Adrenal gland (tissue), 5 donors: Measurements from ENCODE around the gene BGN.
A peak's percentile ranks its signal among the peaks of the same experiment; 100 is the strongest.

ENCODE experiments used
- POLR2A ChIP-seq, 2 donors: fragments of 450-650 bp; IDR thresholded peaks; one replicate each; pipeline ENCODE4 v1.6.1; 2017; ENCODE audit warnings: antibody characterized with exemption in 2 of 2, mild to moderate bottlenecking in 2 of 2, moderate library complexity in 1 of 2
- TF ChIP-seq, protein P1 (sequence below), 6 experiments: fragments of 450-650 bp in 4 of 6; fragments of 200-600 bp in 2 of 6; sonication (generic) in 1 of 6; IDR thresholded peaks; 1 replicate in 5 of 6; 2 replicates in 1 of 6; pipeline versions ENCODE4 v1.5.1 to v1.8.0; 2016 to 2021; ENCODE audit warnings: antibody characterized with exemption in 6 of 6, mild to moderate bottlenecking in 2 of 6, moderate library complexity in 1 of 6
- donor health status: DM: no; HTN: no; CAD: no.

DNA sequence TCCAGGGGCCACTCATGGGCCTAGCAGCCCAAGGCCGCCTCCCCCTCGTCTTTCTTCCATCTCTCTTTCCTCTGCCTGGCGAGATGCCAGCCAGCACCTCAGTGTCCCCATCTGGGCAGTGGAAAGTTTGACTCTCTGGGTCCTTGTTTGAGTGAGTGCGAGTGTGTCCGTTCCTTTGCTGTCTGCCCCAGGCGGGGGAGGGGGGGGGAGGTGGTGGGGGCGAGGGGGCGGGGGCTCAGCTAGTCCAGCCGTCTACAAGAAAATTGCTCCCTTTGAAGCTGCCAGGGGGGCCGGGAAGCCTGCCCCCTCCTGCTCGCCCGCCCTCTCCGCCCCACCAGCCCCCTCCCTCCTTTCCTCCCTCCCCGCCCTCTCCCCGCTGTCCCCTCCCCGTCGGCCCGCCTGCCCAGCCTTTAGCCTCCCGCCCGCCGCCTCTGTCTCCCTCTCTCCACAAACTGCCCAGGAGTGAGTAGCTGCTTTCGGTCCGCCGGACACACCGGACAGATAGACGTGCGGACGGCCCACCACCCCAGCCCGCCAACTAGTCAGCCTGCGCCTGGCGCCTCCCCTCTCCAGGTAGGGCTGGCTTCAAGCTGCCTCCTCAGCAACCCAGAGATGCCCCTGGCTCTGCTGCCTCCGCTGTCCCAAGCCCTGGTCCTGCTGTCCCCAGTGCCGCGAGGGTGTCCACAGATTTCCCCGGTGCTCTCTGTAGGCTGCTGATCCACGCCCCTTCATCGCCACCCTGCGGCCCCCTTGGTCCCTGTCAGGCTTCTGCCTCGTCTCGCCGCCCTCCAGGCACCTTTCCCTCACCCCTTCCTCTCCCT lies at the start of gene BGN:
- TF ChIP-seq POLR2A (IDR thresholded peaks at IDR 0.05), result no peak
- TF ChIP-seq, protein P1, sequence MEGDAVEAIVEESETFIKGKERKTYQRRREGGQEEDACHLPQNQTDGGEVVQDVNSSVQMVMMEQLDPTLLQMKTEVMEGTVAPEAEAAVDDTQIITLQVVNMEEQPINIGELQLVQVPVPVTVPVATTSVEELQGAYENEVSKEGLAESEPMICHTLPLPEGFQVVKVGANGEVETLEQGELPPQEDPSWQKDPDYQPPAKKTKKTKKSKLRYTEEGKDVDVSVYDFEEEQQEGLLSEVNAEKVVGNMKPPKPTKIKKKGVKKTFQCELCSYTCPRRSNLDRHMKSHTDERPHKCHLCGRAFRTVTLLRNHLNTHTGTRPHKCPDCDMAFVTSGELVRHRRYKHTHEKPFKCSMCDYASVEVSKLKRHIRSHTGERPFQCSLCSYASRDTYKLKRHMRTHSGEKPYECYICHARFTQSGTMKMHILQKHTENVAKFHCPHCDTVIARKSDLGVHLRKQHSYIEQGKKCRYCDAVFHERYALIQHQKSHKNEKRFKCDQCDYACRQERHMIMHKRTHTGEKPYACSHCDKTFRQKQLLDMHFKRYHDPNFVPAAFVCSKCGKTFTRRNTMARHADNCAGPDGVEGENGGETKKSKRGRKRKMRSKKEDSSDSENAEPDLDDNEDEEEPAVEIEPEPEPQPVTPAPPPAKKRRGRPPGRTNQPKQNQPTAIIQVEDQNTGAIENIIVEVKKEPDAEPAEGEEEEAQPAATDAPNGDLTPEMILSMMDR (IDR thresholded peaks at IDR 0.05), result peak in 4 of 6 experiments; percentile 14 to 45 (median 36)
